HEK293 (cell line): Measurements from ENCODE around the gene NLGN1.

Experiments used
- CTCF ChIA-PET: fragments of 350-600 bp; formaldehyde crosslinking; extraction: SDS; loops from one replicate; lab custom pipeline; 2021; ENCODE audit warnings: antibody characterized with exemption; lab: Yijun Ruan, JAX
- POLR2A ChIA-PET: fragments of 300-600 bp; formaldehyde crosslinking; extraction: SDS; loops from one replicate; lab custom pipeline; 2020; ENCODE audit warnings: antibody characterized with exemption, inconsistent platforms; lab: Yijun Ruan, JAX
- H3K27ac ChIP-seq: fragments of 200-500 bp; sonication (Bioruptor generic); 2 replicates; pipeline ENCODE4 v1.5.1; 2014; ENCODE audit warnings: low read depth, low read length, control low read depth, inconsistent platforms; ENCODE audit errors: extremely low read depth
- H3K36me3 ChIP-seq, 2 experiments: fragments of 200-500 bp in 1 of 2; sonication (Bioruptor generic) in 1 of 2; 1 replicate in 1 of 2; 2 replicates in 1 of 2; pipeline ENCODE4 v1.5.1; 2014 to 2017; ENCODE audit warnings: inconsistent platforms in 2 of 2, low read length in 2 of 2; ENCODE audit not compliant: control insufficient read depth in 2 of 2, insufficient read depth in 1 of 2
- H3K4me1 ChIP-seq: fragments of 200-500 bp; sonication (Bioruptor generic); 2 replicates; pipeline ENCODE4 v1.5.1; 2014; ENCODE audit warnings: mild to moderate bottlenecking, low read length, inconsistent platforms; ENCODE audit not compliant: control insufficient read depth, insufficient read depth
- H3K4me3 ChIP-seq: 2 replicates; pipeline ENCODE4 v1.5.1; 2011; ENCODE audit warnings: low read depth, mild to moderate bottlenecking, control low read depth, low read length, moderate library complexity
- H3K9me3 ChIP-seq: fragments of 200-500 bp; sonication (Bioruptor generic); 2 replicates; pipeline ENCODE4 v1.5.1; 2014; ENCODE audit warnings: low read depth, low read length, inconsistent platforms; ENCODE audit not compliant: control insufficient read depth, insufficient read depth
- BCL11A ChIP-seq: fragments of 450-650 bp; formaldehyde crosslinking; IDR thresholded peaks from 2 replicates; pipeline ENCODE4 v1.5.1; 2016; ENCODE audit warnings: low read depth, missing biosample characterization, missing genetic modification characterization
- FEZF1 ChIP-seq: fragments of 450-650 bp; formaldehyde crosslinking; IDR thresholded peaks from 2 replicates; pipeline ENCODE4 v1.5.1; 2016; ENCODE audit warnings: missing biosample characterization, missing genetic modification characterization
- PRDM6 ChIP-seq: fragments of 450-650 bp; formaldehyde crosslinking; IDR thresholded peaks from 2 replicates; pipeline ENCODE4 v1.5.1; 2017; ENCODE audit warnings: missing biosample characterization, missing genetic modification characterization
- SALL2 ChIP-seq: fragments of 450-650 bp; formaldehyde crosslinking; IDR thresholded peaks from 2 replicates; pipeline ENCODE4 v1.5.0; 2017; ENCODE audit warnings: missing biosample characterization, mild to moderate bottlenecking, missing genetic modification characterization, borderline replicate concordance
- ZBTB48 ChIP-seq: fragments of 450-650 bp; formaldehyde crosslinking; IDR thresholded peaks from 2 replicates; pipeline ENCODE4 v1.5.1; 2016; ENCODE audit warnings: missing biosample characterization, missing genetic modification characterization
- ZBTB7A ChIP-seq: fragments of 450-650 bp; formaldehyde crosslinking; IDR thresholded peaks from 2 replicates; pipeline ENCODE4 v1.5.1; 2016; ENCODE audit warnings: low read depth, missing biosample characterization, missing genetic modification characterization
- ZIC2 ChIP-seq: fragments of 450-650 bp; formaldehyde crosslinking; IDR thresholded peaks from 2 replicates; pipeline ENCODE4 v1.5.1; 2016; ENCODE audit warnings: missing biosample characterization, missing genetic modification characterization
- ZNF157 ChIP-seq: fragments of 450-650 bp; formaldehyde crosslinking; IDR thresholded peaks from 2 replicates; pipeline ENCODE4 v1.5.1; 2016; ENCODE audit warnings: missing biosample characterization, missing genetic modification characterization
- ZNF24 ChIP-seq: fragments of 450-650 bp; formaldehyde crosslinking; IDR thresholded peaks from 2 replicates; pipeline ENCODE4 v1.5.1; 2016; ENCODE audit warnings: missing biosample characterization, missing genetic modification characterization
- ZNF311 ChIP-seq: fragments of 450-650 bp; formaldehyde crosslinking; IDR thresholded peaks from 2 replicates; pipeline ENCODE4 v1.5.1; 2017; ENCODE audit warnings: missing biosample characterization, missing genetic modification characterization, borderline replicate concordance
- ZNF350 ChIP-seq: fragments of 450-650 bp; formaldehyde crosslinking; IDR thresholded peaks from 2 replicates; pipeline ENCODE4 v1.5.0; 2017; ENCODE audit warnings: missing biosample characterization, mild to moderate bottlenecking, missing genetic modification characterization
- ZNF362 ChIP-seq: fragments of 450-650 bp; formaldehyde crosslinking; IDR thresholded peaks from 2 replicates; pipeline ENCODE4 v1.5.1; 2016; ENCODE audit warnings: missing biosample characterization, missing genetic modification characterization
- ZNF843 ChIP-seq: fragments of 450-650 bp; formaldehyde crosslinking; IDR thresholded peaks from 2 replicates; pipeline ENCODE4 v1.5.1; 2016; ENCODE audit warnings: missing biosample characterization, missing genetic modification characterization
- TF ChIP-seq, protein P1 (sequence below): fragments of 450-650 bp; formaldehyde crosslinking; IDR thresholded peaks from 2 replicates; pipeline ENCODE4 v1.5.1; 2016; ENCODE audit warnings: missing biosample characterization, missing genetic modification characterization
- TF ChIP-seq, protein P2 (sequence below): fragments of 450-650 bp; IDR thresholded peaks from 2 replicates; pipeline ENCODE4 v1.5.1; 2018; ENCODE audit warnings: missing biosample characterization, missing genetic modification characterization
- TF ChIP-seq, protein P3 (sequence below): fragments of 450-650 bp; formaldehyde crosslinking; IDR thresholded peaks from 2 replicates; pipeline ENCODE4 v1.5.1; 2017; ENCODE audit warnings: missing biosample characterization, missing genetic modification characterization
- TF ChIP-seq, protein P4 (sequence below): fragments of 450-650 bp; formaldehyde crosslinking; conservative IDR thresholded peaks from 2 replicates; pipeline ENCODE4 v1.5.1; 2016; ENCODE audit warnings: low read depth, missing biosample characterization, missing genetic modification characterization
- TF ChIP-seq, protein P5 (sequence below): fragments of 450-650 bp; IDR thresholded peaks from 2 replicates; pipeline ENCODE4 v1.5.1; 2018; ENCODE audit warnings: missing biosample characterization, mild to moderate bottlenecking, missing genetic modification characterization

NLGN1 gene

DNA sequence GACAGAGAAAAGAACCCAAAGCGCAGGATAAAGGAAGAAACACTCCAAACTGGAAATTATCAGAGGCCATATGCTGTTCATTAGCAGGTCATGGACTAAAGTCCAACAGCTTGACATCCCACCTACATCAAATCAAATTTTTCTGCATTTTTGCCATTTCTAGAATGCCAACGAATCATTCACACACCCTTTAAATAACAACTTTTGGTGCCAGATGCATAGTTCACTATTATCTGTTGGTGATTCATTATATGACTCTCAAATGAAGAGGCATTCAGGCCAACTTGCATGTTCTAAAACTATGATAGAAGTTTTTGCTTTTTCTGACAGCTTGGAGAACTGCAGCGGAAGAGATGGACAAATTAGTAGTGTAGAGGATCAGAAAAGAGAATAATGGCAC, 931.8 kb downstream of the NLGN1 start:
- H3K36me3 ChIP-seq: no peaks in the 10 kb centered on the region
- ChIA-PET POLR2A (no interaction called here), CTCF (no interaction called here)
- H3K4me1 ChIP-seq: no peaks in the 10 kb centered on the region
- H3K9me3 ChIP-seq: no peaks in the 10 kb centered on the region
- TF ChIP-seq ZIC2 (tag by site-specific recombination) (no peak), BCL11A (tag by site-specific recombination) (no peak), ZNF311 (no peak), ZBTB48 (tag by site-specific recombination) (no peak), SALL2 (no peak)
- TF ChIP-seq, protein P1, sequence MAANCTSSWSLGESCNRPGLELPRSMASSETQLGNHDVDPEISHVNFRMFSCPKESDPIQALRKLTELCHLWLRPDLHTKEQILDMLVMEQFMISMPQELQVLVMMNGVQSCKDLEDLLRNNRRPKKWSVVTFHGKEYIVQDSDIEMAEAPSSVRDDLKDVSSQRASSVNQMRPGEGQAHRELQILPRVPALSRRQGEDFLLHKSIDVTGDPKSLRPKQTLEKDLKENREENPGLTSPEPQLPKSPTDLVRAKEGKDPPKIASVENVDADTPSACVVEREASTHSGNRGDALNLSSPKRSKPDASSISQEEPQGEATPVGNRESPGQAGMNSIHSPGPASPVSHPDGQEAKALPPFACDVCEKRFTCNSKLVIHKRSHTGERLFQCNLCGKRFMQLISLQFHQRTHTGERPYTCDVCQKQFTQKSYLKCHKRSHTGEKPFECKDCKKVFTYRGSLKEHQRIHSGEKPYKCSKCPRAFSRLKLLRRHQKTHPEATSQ (tag by site-specific recombination): no peak
- TF ChIP-seq, protein P2, sequence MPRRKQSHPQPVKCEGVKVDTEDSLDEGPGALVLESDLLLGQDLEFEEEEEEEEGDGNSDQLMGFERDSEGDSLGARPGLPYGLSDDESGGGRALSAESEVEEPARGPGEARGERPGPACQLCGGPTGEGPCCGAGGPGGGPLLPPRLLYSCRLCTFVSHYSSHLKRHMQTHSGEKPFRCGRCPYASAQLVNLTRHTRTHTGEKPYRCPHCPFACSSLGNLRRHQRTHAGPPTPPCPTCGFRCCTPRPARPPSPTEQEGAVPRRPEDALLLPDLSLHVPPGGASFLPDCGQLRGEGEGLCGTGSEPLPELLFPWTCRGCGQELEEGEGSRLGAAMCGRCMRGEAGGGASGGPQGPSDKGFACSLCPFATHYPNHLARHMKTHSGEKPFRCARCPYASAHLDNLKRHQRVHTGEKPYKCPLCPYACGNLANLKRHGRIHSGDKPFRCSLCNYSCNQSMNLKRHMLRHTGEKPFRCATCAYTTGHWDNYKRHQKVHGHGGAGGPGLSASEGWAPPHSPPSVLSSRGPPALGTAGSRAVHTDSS (tag by site-specific recombination): no peak
- TF ChIP-seq, protein P3, sequence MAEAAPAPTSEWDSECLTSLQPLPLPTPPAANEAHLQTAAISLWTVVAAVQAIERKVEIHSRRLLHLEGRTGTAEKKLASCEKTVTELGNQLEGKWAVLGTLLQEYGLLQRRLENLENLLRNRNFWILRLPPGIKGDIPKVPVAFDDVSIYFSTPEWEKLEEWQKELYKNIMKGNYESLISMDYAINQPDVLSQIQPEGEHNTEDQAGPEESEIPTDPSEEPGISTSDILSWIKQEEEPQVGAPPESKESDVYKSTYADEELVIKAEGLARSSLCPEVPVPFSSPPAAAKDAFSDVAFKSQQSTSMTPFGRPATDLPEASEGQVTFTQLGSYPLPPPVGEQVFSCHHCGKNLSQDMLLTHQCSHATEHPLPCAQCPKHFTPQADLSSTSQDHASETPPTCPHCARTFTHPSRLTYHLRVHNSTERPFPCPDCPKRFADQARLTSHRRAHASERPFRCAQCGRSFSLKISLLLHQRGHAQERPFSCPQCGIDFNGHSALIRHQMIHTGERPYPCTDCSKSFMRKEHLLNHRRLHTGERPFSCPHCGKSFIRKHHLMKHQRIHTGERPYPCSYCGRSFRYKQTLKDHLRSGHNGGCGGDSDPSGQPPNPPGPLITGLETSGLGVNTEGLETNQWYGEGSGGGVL: no peak
- no peak overlapping the region for H3K4me3 ChIP-seq
- H3K27ac ChIP-seq: no peak overlapping the region

DNA sequence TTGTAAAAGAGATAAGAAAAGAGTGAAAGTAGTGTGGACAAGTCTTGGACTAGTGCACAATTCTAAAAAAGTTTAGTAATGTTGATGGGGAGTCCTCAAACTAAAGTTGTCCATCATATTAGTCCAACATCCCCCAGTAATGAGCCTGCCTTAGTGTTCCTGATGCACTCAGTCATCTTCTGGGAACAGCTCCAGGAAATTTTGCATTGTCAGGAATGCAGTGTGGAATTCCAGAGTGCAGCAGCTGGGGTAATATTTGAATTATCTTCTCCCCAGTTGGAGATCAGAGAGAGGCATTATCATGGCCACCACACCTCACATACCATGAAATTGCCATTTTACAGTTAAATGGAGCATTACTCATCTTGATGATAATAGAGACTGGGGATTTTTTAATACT, 932.8 kb downstream of the NLGN1 start:
- H3K36me3 ChIP-seq: no peaks in the 10 kb centered on the region
- no peaks in the 10 kb centered on the region for H3K4me1 ChIP-seq
- H3K27ac ChIP-seq: no peak overlapping the region
- no peaks in the 10 kb centered on the region for H3K9me3 ChIP-seq
- H3K4me3 ChIP-seq: no peak overlapping the region
- ChIA-PET POLR2A (no interaction called here), CTCF (no interaction called here)
- TF ChIP-seq ZNF157: no peak
- no peak for TF ChIP-seq FEZF1
- no peak for TF ChIP-seq PRDM6 (tag by site-specific recombination)
- TF ChIP-seq ZNF362 (tag by site-specific recombination): no peak
- TF ChIP-seq ZNF350 (tag by site-specific recombination): no peak
- no peak for TF ChIP-seq ZNF24 (tag by site-specific recombination)
- TF ChIP-seq, protein P4, sequence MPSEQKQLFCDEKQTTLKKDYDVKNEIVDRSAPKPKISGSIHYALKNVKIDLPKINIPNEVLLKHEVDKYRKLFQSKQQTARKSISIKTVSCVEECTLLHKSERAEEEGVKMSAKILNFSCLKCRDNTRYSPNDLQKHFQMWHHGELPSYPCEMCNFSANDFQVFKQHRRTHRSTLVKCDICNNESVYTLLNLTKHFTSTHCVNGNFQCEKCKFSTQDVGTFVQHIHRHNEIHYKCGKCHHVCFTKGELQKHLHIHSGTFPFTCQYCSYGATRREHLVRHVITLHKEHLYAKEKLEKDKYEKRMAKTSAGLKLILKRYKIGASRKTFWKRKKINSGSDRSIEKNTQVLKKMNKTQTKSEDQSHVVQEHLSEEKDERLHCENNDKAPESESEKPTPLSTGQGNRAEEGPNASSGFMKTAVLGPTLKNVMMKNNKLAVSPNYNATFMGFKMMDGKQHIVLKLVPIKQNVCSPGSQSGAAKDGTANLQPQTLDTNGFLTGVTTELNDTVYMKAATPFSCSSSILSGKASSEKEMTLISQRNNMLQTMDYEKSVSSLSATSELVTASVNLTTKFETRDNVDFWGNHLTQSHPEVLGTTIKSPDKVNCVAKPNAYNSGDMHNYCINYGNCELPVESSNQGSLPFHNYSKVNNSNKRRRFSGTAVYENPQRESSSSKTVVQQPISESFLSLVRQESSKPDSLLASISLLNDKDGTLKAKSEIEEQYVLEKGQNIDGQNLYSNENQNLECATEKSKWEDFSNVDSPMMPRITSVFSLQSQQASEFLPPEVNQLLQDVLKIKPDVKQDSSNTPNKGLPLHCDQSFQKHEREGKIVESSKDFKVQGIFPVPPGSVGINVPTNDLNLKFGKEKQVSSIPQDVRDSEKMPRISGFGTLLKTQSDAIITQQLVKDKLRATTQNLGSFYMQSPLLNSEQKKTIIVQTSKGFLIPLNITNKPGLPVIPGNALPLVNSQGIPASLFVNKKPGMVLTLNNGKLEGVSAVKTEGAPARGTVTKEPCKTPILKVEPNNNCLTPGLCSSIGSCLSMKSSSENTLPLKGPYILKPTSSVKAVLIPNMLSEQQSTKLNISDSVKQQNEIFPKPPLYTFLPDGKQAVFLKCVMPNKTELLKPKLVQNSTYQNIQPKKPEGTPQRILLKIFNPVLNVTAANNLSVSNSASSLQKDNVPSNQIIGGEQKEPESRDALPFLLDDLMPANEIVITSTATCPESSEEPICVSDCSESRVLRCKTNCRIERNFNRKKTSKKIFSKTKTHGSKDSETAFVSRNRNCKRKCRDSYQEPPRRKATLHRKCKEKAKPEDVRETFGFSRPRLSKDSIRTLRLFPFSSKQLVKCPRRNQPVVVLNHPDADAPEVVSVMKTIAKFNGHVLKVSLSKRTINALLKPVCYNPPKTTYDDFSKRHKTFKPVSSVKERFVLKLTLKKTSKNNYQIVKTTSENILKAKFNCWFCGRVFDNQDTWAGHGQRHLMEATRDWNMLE: no peak
- TF ChIP-seq, protein P5, sequence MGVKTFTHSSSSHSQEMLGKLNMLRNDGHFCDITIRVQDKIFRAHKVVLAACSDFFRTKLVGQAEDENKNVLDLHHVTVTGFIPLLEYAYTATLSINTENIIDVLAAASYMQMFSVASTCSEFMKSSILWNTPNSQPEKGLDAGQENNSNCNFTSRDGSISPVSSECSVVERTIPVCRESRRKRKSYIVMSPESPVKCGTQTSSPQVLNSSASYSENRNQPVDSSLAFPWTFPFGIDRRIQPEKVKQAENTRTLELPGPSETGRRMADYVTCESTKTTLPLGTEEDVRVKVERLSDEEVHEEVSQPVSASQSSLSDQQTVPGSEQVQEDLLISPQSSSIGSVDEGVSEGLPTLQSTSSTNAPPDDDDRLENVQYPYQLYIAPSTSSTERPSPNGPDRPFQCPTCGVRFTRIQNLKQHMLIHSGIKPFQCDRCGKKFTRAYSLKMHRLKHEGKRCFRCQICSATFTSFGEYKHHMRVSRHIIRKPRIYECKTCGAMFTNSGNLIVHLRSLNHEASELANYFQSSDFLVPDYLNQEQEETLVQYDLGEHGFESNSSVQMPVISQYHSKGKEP (tag by site-specific recombination): no peak
- no peak for TF ChIP-seq ZBTB7A (tag by site-specific recombination)
- TF ChIP-seq ZNF843: no peak
